Measurements from ENCODE around the gene TNN.

DNA sequence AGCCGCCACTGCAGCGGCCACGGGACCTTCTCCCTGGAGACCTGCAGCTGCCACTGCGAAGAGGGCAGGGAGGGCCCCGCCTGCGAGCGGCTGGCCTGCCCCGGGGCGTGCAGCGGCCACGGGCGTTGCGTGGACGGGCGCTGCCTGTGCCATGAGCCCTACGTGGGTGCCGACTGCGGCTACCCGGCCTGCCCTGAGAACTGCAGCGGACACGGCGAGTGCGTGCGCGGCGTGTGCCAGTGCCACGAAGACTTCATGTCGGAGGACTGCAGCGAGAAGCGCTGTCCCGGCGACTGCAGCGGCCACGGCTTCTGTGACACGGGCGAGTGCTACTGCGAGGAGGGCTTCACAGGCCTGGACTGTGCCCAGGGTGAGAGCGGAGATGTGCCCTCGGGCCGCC, 11.7 kb downstream of the TNN start:
- TF ChIP-seq MXI1 (conservative IDR thresholded peaks at IDR 0.05; ENCODE audit: poor library complexity, severe bottlenecking) (no peak), POLR2AphosphoS5 (IDR thresholded peaks at IDR 0.05) (no peak)
- TF ChIP-seq, protein P1, sequence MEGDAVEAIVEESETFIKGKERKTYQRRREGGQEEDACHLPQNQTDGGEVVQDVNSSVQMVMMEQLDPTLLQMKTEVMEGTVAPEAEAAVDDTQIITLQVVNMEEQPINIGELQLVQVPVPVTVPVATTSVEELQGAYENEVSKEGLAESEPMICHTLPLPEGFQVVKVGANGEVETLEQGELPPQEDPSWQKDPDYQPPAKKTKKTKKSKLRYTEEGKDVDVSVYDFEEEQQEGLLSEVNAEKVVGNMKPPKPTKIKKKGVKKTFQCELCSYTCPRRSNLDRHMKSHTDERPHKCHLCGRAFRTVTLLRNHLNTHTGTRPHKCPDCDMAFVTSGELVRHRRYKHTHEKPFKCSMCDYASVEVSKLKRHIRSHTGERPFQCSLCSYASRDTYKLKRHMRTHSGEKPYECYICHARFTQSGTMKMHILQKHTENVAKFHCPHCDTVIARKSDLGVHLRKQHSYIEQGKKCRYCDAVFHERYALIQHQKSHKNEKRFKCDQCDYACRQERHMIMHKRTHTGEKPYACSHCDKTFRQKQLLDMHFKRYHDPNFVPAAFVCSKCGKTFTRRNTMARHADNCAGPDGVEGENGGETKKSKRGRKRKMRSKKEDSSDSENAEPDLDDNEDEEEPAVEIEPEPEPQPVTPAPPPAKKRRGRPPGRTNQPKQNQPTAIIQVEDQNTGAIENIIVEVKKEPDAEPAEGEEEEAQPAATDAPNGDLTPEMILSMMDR (IDR thresholded peaks at IDR 0.05; ENCODE audit: poor library complexity, severe bottlenecking), result no peak
